ENCODE results near the gene HSD17B14. TPM values are rescaled to one million over a fixed set of nuclear protein-coding genes. Genes with fewer than 3 reads are reported as not detected.
"Not testable (repeated sequence)": the region's sequence is repeated elsewhere in the genome, so short reads cannot be mapped to it uniquely, and the experiment has no call there.

The HSD17B14 gene
- polyA plus RNA-seq, 2 of the 4 experiments (the other 2 are of a cell fraction): 11.1 to 20.9 TPM

- H3K9me3 ChIP-seq; FAIRE-seq; H3K4me2 ChIP-seq; DNase-seq (ENCODE audit: low read depth in 1 of 2, low spot score in 1 of 2); H3K4me3 ChIP-seq; H3K27ac ChIP-seq; ATAC-seq: not testable (repeated sequence)
- POLR2A ChIA-PET: interaction anchor here (1.2 to 3.0 kb wide), 3 partner anchors 10 to 75 kb away, joined by 3 to 14 read pairs (median 7); partner anchors contain the start of genes BAX and NUCB1
- TF ChIP-seq POLR2AphosphoS2 (conservative IDR thresholded peaks at IDR 0.05; ENCODE audit: low read length) (peak; percentile 13), HOXA7 (CRISPR knock-in tag; IDR thresholded peaks at IDR 0.05) (peak; percentile 74), HOXB5 (CRISPR knock-in tag; IDR thresholded peaks at IDR 0.05) (0 out of 2 replicates have a peak, but pooled peaks have one; percentile 9), FOSB (CRISPR knock-in tag; IDR thresholded peaks at IDR 0.05) (peak; percentile 69; the same call in 1 of the 2 replicates), HMGXB4 (CRISPR knock-in tag; IDR thresholded peaks at IDR 0.05; ENCODE audit: borderline replicate concordance) (peak; percentile 49; the same call in 1 of the 2 replicates), JUN (IDR thresholded peaks at IDR 0.05) (peak in 1 of 2 experiments; percentile 8; a peak in 1 of 5 replicates)
- 81% methylated on average over 9 of the region's 9 CpGs for WGBS (ENCODE audit: missing lambda C conversion rate)
- peaks cover 13% of the 10 kb centered on the region for H3K4me1 ChIP-seq
- CTCF ChIA-PET: interaction anchor here (0.9 to 13.7 kb wide), 5 partner anchors 20 to 92 kb away, joined by 3 to 121 read pairs (median 4); partner anchors contain the start of gene NUCB1
These were observed 43.4 kb upstream of the HSD17B14 start for GRCh38 chr19:48879696-48880095.

- WGBS (ENCODE audit: missing lambda C conversion rate): 95% methylated on average over 13 of the region's 13 CpGs
These were observed 42.8 kb upstream of the HSD17B14 start for GRCh38 chr19:48879025-48879637.

GRCh38 chr19:48878196-48879024 is 42.1 kb upstream of the HSD17B14 start:
- no peak for FAIRE-seq
- Histone ChIP-seq H3K27ac (no peak overlapping the region), H3K4me3 (no peak overlapping the region), H3K4me1 (peaks cover 22% of the 10 kb centered on the region), H3K9me3 (no peaks in the 10 kb centered on the region), H3K4me2 (no peak overlapping the region)
- ChIA-PET POLR2A (interaction anchor here (0.5 to 1.7 kb wide), 4 partner anchors 20 to 150 kb away, joined by 3 to 7 read pairs (median 4); partner anchors contain the start of genes BAX and TULP2), CTCF (interaction anchor here (0.7 to 13.7 kb wide), 8 partner anchors 22 to 115 kb away, joined by 3 to 121 read pairs (median 4); partner anchors contain the start of genes BAX, GYS1, NUCB1 and RUVBL2)
- WGBS (ENCODE audit: missing lambda C conversion rate): 89% methylated on average over 11 of the region's 11 CpGs
- ATAC-seq: peak in 1 of 2 experiments; percentile 0; a peak in 1 of 6 replicates
- peak; percentile 66 for TF ChIP-seq RARB (CRISPR knock-in tag; IDR thresholded peaks at IDR 0.05)
- TF ChIP-seq HMGXB4 (CRISPR knock-in tag; IDR thresholded peaks at IDR 0.05; ENCODE audit: borderline replicate concordance): peak; percentile 75; the same call in 1 of the 2 replicates
- peak; percentile 88; the same call in 1 of the 2 replicates for TF ChIP-seq TP53 (CRISPR knock-in tag; IDR thresholded peaks at IDR 0.05)
- no peak for TF ChIP-seq HDAC2 (IDR thresholded peaks at IDR 0.05)
- peak; percentile 92 for TF ChIP-seq POLR2AphosphoS2 (conservative IDR thresholded peaks at IDR 0.05; ENCODE audit: low read length)
- peak; percentile 72; the same call in 1 of the 2 replicates for TF ChIP-seq FOSB (CRISPR knock-in tag; IDR thresholded peaks at IDR 0.05)
- peak; percentile 94 for TF ChIP-seq TFCP2L1 (CRISPR knock-in tag; IDR thresholded peaks at IDR 0.05)
- TF ChIP-seq MAX (IDR thresholded peaks at IDR 0.05): no peak
- peak; percentile 14; the same call in 1 of the 2 replicates for TF ChIP-seq REST (IDR thresholded peaks at IDR 0.05)
- TF ChIP-seq MAZ (IDR thresholded peaks at IDR 0.05; ENCODE audit: borderline replicate concordance, low read depth, low read length): peak; percentile 60; the same call in 1 of the 2 replicates
- TF ChIP-seq RNF2 (IDR thresholded peaks at IDR 0.05; ENCODE audit: borderline replicate concordance, low read depth): no peak
- TF ChIP-seq ZSCAN20 (CRISPR knock-in tag; IDR thresholded peaks at IDR 0.05): 0 out of 2 replicates have a peak, but pooled peaks have one; percentile 17
- peak; percentile 94 for TF ChIP-seq HOXA7 (CRISPR knock-in tag; IDR thresholded peaks at IDR 0.05)
- DNase-seq (ENCODE audit: low read depth in 1 of 2, low spot score in 1 of 2): peak in 1 of 2 experiments; percentile 51

More at GRCh38 chr19:48879025-48879637, 42.8 kb upstream of the HSD17B14 start:
- peak in 1 of 2 experiments; percentile 26 for DNase-seq (ENCODE audit: low read depth in 1 of 2, low spot score in 1 of 2)
- FAIRE-seq: no peak
- Histone ChIP-seq H3K4me3 (no peak overlapping the region), H3K27ac (no peak overlapping the region), H3K4me1 (peaks cover 16% of the 10 kb centered on the region), H3K4me2 (no peak overlapping the region), H3K9me3 (no peaks in the 10 kb centered on the region)
- ChIA-PET CTCF (interaction anchor here (0.6 to 13.7 kb wide), 8 partner anchors 21 to 234 kb away, joined by 3 to 121 read pairs (median 4); partner anchors contain the start of genes BAX, GYS1, NUCB1 and RUVBL2), POLR2A (interaction anchor here (0.7 to 3.0 kb wide), 3 partner anchors 21 to 75 kb away, joined by 5 to 14 read pairs (median 7); partner anchors contain the start of genes BAX and NUCB1)
- ATAC-seq: no peak
- TF ChIP-seq TFCP2L1 (CRISPR knock-in tag; IDR thresholded peaks at IDR 0.05) (0 out of 2 replicates have a peak, but pooled peaks have one; percentile 25), HDAC2 (IDR thresholded peaks at IDR 0.05) (no peak)
